GM23338 (cell line): ENCODE measurements around the gene ANKRD17. TPM values are rescaled to one million over a fixed set of nuclear protein-coding genes. Genes with fewer than 3 reads are reported as not detected.

Source experiments
- ATAC-seq: fragments of 200-7000 bp; cut with Tn5 transposase; 3 replicates; pipeline ENCODE4 v1.9.1; 2020
- DNase-seq: peaks from one replicate; pipeline ENCODE4 v3.0.0-alpha.2; 2015; ENCODE audit warnings: low spot score
- H2AFZ ChIP-seq: fragments of 200-600 bp; sonication (generic); 2 replicates; pipeline ENCODE4 v1.8.0; 2016; ENCODE audit warnings: antibody characterized with exemption, mild to moderate bottlenecking, moderate library complexity
- H3F3A ChIP-seq: fragments of 200-600 bp; sonication (generic); replicated peaks from 2 replicates; pipeline ENCODE4 v1.8.0; 2017; ENCODE audit warnings: antibody characterized with exemption, mixed run types, low read depth
- H3K27ac ChIP-seq: fragments of 200-600 bp; sonication (generic); 2 replicates; pipeline ENCODE4 v1.6.1; 2016; ENCODE audit warnings: low read depth
- H3K27me3 ChIP-seq: fragments of 200-600 bp; sonication (generic); 2 replicates; pipeline ENCODE4 v1.8.0; 2016; ENCODE audit warnings: mild to moderate bottlenecking, mixed run types, moderate library complexity; ENCODE audit not compliant: insufficient read depth
- H3K36me3 ChIP-seq: fragments of 200-600 bp; sonication (generic); 2 replicates; pipeline ENCODE4 v1.8.0; 2016; ENCODE audit warnings: mild to moderate bottlenecking; ENCODE audit not compliant: insufficient read depth
- H3K4me1 ChIP-seq: fragments of 200-600 bp; sonication (generic); 2 replicates; pipeline ENCODE4 v1.8.0; 2016; ENCODE audit warnings: mild to moderate bottlenecking, moderate library complexity; ENCODE audit not compliant: insufficient read depth
- H3K4me2 ChIP-seq: fragments of 200-600 bp; sonication (generic); 2 replicates; pipeline ENCODE4 v1.7.1; 2017; ENCODE audit warnings: mixed run types
- H3K4me3 ChIP-seq: fragments of 200-600 bp; sonication (generic); 2 replicates; pipeline ENCODE4 v1.6.1; 2016; ENCODE audit warnings: mixed run types
- H3K79me2 ChIP-seq: fragments of 200-600 bp; sonication (generic); replicated peaks from 2 replicates; pipeline ENCODE4 v1.8.0; 2017; ENCODE audit warnings: mild to moderate bottlenecking; ENCODE audit not compliant: insufficient read depth
- H3K9me2 ChIP-seq: fragments of 200-600 bp; sonication (generic); 2 replicates; pipeline ENCODE4 v1.8.0; 2017; ENCODE audit not compliant: insufficient read depth
- H4K20me1 ChIP-seq: fragments of 200-600 bp; sonication (generic); replicated peaks from 2 replicates; pipeline ENCODE4 v1.8.0; 2017; ENCODE audit warnings: mild to moderate bottlenecking; ENCODE audit not compliant: insufficient read depth
- H3K27ac Mint-ChIP-seq: 2 replicates; pipeline ENCODE4 v1.8.0; 2020; ENCODE audit warnings: inconsistent platforms, mild to moderate bottlenecking, moderate library complexity, mixed read lengths
- H3K27me3 Mint-ChIP-seq: 3 replicates; pipeline ENCODE4 v1.8.0; 2022; ENCODE audit warnings: low read depth, mild to moderate bottlenecking, moderate library complexity, mixed read lengths, inconsistent platforms; ENCODE audit not compliant: insufficient read depth, poor library complexity
- H3K36me3 Mint-ChIP-seq: 3 replicates; pipeline ENCODE4 v1.8.0; 2021; ENCODE audit warnings: low read depth, mild to moderate bottlenecking, inconsistent platforms, moderate library complexity, mixed read lengths
- H3K4me1 Mint-ChIP-seq: 3 replicates; pipeline ENCODE4 v1.8.0; 2020; ENCODE audit warnings: mild to moderate bottlenecking, inconsistent platforms, mixed read lengths
- H3K4me3 Mint-ChIP-seq: 3 replicates; pipeline ENCODE4 v1.8.0; 2021; ENCODE audit warnings: moderate library complexity, mild to moderate bottlenecking, inconsistent platforms, mixed read lengths
- H3K9me3 Mint-ChIP-seq: 3 replicates; pipeline ENCODE4 v1.8.0; 2020; ENCODE audit warnings: moderate library complexity, mild to moderate bottlenecking, inconsistent platforms, mixed read lengths
- CREB1 ChIP-seq: fragments of 250-450 bp; sonication (Bioruptor Pico); IDR thresholded peaks from 2 replicates; pipeline ENCODE4 v1.5.0; 2020; ENCODE audit warnings: low read depth, mild to moderate bottlenecking, moderate library complexity
- EZH2 ChIP-seq: fragments of 200-600 bp; sonication (generic); IDR thresholded peaks from one replicate; pipeline ENCODE4 v1.8.0; 2017; ENCODE audit warnings: antibody characterized with exemption, mild to moderate bottlenecking, low read depth; ENCODE audit not compliant: unreplicated experiment
- EZH2phosphoT487 ChIP-seq: fragments of 200-600 bp; sonication (generic); IDR thresholded peaks from one replicate; pipeline ENCODE4 v1.8.1; 2018; ENCODE audit warnings: antibody characterized with exemption; ENCODE audit not compliant: unreplicated experiment
- JUNB ChIP-seq: IDR thresholded peaks from one replicate; pipeline ENCODE4 v1.6.1; 2016; ENCODE audit warnings: antibody characterized with exemption; ENCODE audit not compliant: unreplicated experiment
- NANOG ChIP-seq: IDR thresholded peaks from 2 replicates; pipeline ENCODE4 v1.6.1; 2016; ENCODE audit warnings: antibody characterized with exemption, borderline replicate concordance
- POLR2AphosphoS5 ChIP-seq: IDR thresholded peaks from 2 replicates; pipeline ENCODE4 v1.6.1; 2016; ENCODE audit warnings: antibody characterized with exemption, low read depth
- REST ChIP-seq: IDR thresholded peaks from one replicate; pipeline ENCODE4 v1.6.1; 2018; ENCODE audit warnings: antibody characterized with exemption; ENCODE audit not compliant: unreplicated experiment
- STAT1 ChIP-seq: IDR thresholded peaks from one replicate; pipeline ENCODE4 v1.6.1; 2016; ENCODE audit warnings: antibody characterized with exemption; ENCODE audit not compliant: unreplicated experiment
- ZNF114 ChIP-seq: fragments of 250-450 bp; sonication (Bioruptor Pico); IDR thresholded peaks from 2 replicates; pipeline ENCODE4 v1.5.0; 2020; ENCODE audit warnings: mild to moderate bottlenecking, moderate library complexity
- ZNF331 ChIP-seq: fragments of 250-450 bp; sonication (Bioruptor Pico); IDR thresholded peaks from 2 replicates; pipeline ENCODE4 v1.5.0; 2020; ENCODE audit warnings: low read depth, mild to moderate bottlenecking, moderate library complexity
- ZNF462 ChIP-seq: fragments of 250-450 bp; sonication (Bioruptor Pico); IDR thresholded peaks from 2 replicates; pipeline ENCODE4 v1.5.0; 2020; ENCODE audit warnings: mild to moderate bottlenecking, moderate library complexity
- polyA plus RNA-seq: library from polyadenylated mRNA; unstranded; fragments of >200 nt; fragmentation: Nextera tagmentation; extraction: Ambion mirVana; gene quantifications from 2 replicates; pipeline ENCODE4 v1.2.1, GENCODE V29; 2016
- total RNA-seq: library from RNA; depleted of rRNA; stranded (reverse); fragments of >200 nt; shearing (Covaris generic); gene quantifications from 2 replicates; pipeline ENCODE4 v1.2.3, GENCODE V29; 2014
- TF ChIP-seq, protein P1 (sequence below), 2 experiments: fragments of 200-600 bp in 1 of 2; sonication (generic) in 1 of 2; conservative IDR thresholded peaks; 2 replicates each; pipeline versions ENCODE4 v1.5.1 to v1.6.1; 2016 to 2017; ENCODE audit warnings: antibody characterized with exemption in 2 of 2, low read depth in 2 of 2, mild to moderate bottlenecking in 2 of 2, moderate library complexity in 1 of 2
- TF ChIP-seq, protein P2 (sequence below): IDR thresholded peaks from 2 replicates; pipeline ENCODE4 v1.6.1; 2016; ENCODE audit warnings: antibody characterized with exemption

ANKRD17 gene
- total and polyA plus RNA-seq, 2 experiments from 2014 or later: 41.9 to 85.3 TPM

- TF ChIP-seq JUNB: no peak
- no peak for TF ChIP-seq REST
- no peak for TF ChIP-seq EZH2
- TF ChIP-seq STAT1: no peak
- no peak for TF ChIP-seq ZNF331 (CRISPR knock-in tag)
- no peak for TF ChIP-seq POLR2AphosphoS5
- TF ChIP-seq, protein P1, sequence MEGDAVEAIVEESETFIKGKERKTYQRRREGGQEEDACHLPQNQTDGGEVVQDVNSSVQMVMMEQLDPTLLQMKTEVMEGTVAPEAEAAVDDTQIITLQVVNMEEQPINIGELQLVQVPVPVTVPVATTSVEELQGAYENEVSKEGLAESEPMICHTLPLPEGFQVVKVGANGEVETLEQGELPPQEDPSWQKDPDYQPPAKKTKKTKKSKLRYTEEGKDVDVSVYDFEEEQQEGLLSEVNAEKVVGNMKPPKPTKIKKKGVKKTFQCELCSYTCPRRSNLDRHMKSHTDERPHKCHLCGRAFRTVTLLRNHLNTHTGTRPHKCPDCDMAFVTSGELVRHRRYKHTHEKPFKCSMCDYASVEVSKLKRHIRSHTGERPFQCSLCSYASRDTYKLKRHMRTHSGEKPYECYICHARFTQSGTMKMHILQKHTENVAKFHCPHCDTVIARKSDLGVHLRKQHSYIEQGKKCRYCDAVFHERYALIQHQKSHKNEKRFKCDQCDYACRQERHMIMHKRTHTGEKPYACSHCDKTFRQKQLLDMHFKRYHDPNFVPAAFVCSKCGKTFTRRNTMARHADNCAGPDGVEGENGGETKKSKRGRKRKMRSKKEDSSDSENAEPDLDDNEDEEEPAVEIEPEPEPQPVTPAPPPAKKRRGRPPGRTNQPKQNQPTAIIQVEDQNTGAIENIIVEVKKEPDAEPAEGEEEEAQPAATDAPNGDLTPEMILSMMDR (conservative IDR thresholded peaks at IDR 0.05; ENCODE audit: low read depth in 2 of 2): no peak
- TF ChIP-seq, protein P2, sequence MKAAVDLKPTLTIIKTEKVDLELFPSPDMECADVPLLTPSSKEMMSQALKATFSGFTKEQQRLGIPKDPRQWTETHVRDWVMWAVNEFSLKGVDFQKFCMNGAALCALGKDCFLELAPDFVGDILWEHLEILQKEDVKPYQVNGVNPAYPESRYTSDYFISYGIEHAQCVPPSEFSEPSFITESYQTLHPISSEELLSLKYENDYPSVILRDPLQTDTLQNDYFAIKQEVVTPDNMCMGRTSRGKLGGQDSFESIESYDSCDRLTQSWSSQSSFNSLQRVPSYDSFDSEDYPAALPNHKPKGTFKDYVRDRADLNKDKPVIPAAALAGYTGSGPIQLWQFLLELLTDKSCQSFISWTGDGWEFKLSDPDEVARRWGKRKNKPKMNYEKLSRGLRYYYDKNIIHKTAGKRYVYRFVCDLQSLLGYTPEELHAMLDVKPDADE: no peak
- TF ChIP-seq EZH2phosphoT487: no peak
- no peak for TF ChIP-seq ZNF114 (CRISPR knock-in tag)
- TF ChIP-seq ZNF462: no peak
- TF ChIP-seq CREB1 (CRISPR knock-in tag): no peak
- no peak for TF ChIP-seq NANOG
- no peaks in the 10 kb centered on the region for H3K4me1 Mint-ChIP-seq
- H3K4me3 Mint-ChIP-seq: no peak overlapping the region
Measured at GRCh38 chr4:73272816-73273215, 14.2 kb upstream of the ANKRD17 start.

More at GRCh38 chr4:73272816-73273215, 14.2 kb upstream of the ANKRD17 start:
- Histone ChIP-seq H3K4me1 (no peaks in the 10 kb centered on the region), H3K4me2 (no peak overlapping the region), H3K79me2 (no peaks in the 10 kb centered on the region), H4K20me1 (no peaks in the 10 kb centered on the region), H3K27ac (no peak overlapping the region), H3K36me3 (no peaks in the 10 kb centered on the region), H3F3A (no peaks in the 10 kb centered on the region), H3K4me3 (no peak overlapping the region), H3K9me2 (no peaks in the 10 kb centered on the region), H3K27me3 (no peaks in the 10 kb centered on the region), H2AFZ (no peak overlapping the region)
- DNase-seq: no peak
- Mint-ChIP-seq H3K27me3 (peaks cover 4% of the 10 kb centered on the region), H3K36me3 (peaks cover 7% of the 10 kb centered on the region), H3K27ac (no peak overlapping the region), H3K9me3 (peaks cover 11% of the 10 kb centered on the region)
- no peak for ATAC-seq
